ENCODE results near the gene ALG2. TPM values are rescaled to one million over a fixed set of nuclear protein-coding genes. Genes with fewer than 3 reads are reported as not detected.

ALG2 gene
- total and polyA plus RNA-seq, 2 experiments from 2014 or later = 31.5 to 39.7 TPM

GRCh38 chr9:99192786-99193465, 28.8 kb downstream of the ALG2 start:
- no peaks in the 10 kb centered on the region for H3K36me3 ChIP-seq (ENCODE audit: insufficient read depth)
- no peak overlapping the region for H3K27ac Mint-ChIP-seq
- no peaks in the 10 kb centered on the region; the same call in 1 of the 3 replicates for H3K9me3 Mint-ChIP-seq
- H2AFZ ChIP-seq = no peak overlapping the region
- TF ChIP-seq ETS1 (IDR thresholded peaks at IDR 0.05) (no peak), CTCF (conservative IDR thresholded peaks at IDR 0.05; ENCODE audit: low read depth in 2 of 2) (peak; percentile 47 to 53)
- ATAC-seq (peak; percentile 81), DNase-seq (ENCODE audit: low spot score) (peak; percentile 55)
- H3K4me3 Mint-ChIP-seq = no peak overlapping the region
- H3K4me1 ChIP-seq (ENCODE audit: insufficient read depth) = no peaks in the 10 kb centered on the region
- no peak overlapping the region for H3K27ac ChIP-seq (ENCODE audit: low read depth)
- H3K4me1 Mint-ChIP-seq = peaks cover 7% of the 10 kb centered on the region; the same call in 2 of the 3 replicates
- no peaks in the 10 kb centered on the region for H3K79me2 ChIP-seq (replicated peaks; ENCODE audit: insufficient read depth)
- no peak overlapping the region for H3K4me3 ChIP-seq
- no peaks in the 10 kb centered on the region for H3K9me2 ChIP-seq (ENCODE audit: insufficient read depth)
- H3F3A ChIP-seq (replicated peaks; ENCODE audit: low read depth) = no peaks in the 10 kb centered on the region
- H3K27me3 Mint-ChIP-seq (ENCODE audit: insufficient read depth, low read depth, poor library complexity) = peaks cover 1% of the 10 kb centered on the region
- no peaks in the 10 kb centered on the region for H3K36me3 Mint-ChIP-seq (ENCODE audit: low read depth)
- H3K27me3 ChIP-seq (ENCODE audit: insufficient read depth) = no peaks in the 10 kb centered on the region
- no peak overlapping the region for H3K4me2 ChIP-seq
- H4K20me1 ChIP-seq (replicated peaks; ENCODE audit: insufficient read depth) = no peaks in the 10 kb centered on the region

GRCh38 chr9:99190597-99191283, 31.0 kb downstream of the ALG2 start:
- ATAC-seq (no peak), DNase-seq (ENCODE audit: low spot score) (no peak)
- no peaks in the 10 kb centered on the region for H3K79me2 ChIP-seq (replicated peaks; ENCODE audit: insufficient read depth)
- Mint-ChIP-seq H3K36me3 (ENCODE audit: low read depth) (no peaks in the 10 kb centered on the region), H3K9me3 (no peaks in the 10 kb centered on the region), H3K27ac (no peak overlapping the region), H3K4me1 (peaks cover 5% of the 10 kb centered on the region), H3K4me3 (no peak overlapping the region), H3K27me3 (ENCODE audit: insufficient read depth, low read depth, poor library complexity) (peaks cover 1% of the 10 kb centered on the region)
- no peak overlapping the region for H3K4me3 ChIP-seq
- H3K4me2 ChIP-seq = no peak overlapping the region
- H3K27ac ChIP-seq (ENCODE audit: low read depth) = no peak overlapping the region
- H3K27me3 ChIP-seq (ENCODE audit: insufficient read depth) = no peaks in the 10 kb centered on the region
- no peaks in the 10 kb centered on the region for H3K9me2 ChIP-seq (ENCODE audit: insufficient read depth)
- H2AFZ ChIP-seq = no peak overlapping the region
- H3K4me1 ChIP-seq (ENCODE audit: insufficient read depth) = peaks cover 9% of the 10 kb centered on the region
- no peaks in the 10 kb centered on the region for H4K20me1 ChIP-seq (replicated peaks; ENCODE audit: insufficient read depth)
- no peaks in the 10 kb centered on the region for H3F3A ChIP-seq (replicated peaks; ENCODE audit: low read depth)
- no peaks in the 10 kb centered on the region for H3K36me3 ChIP-seq (ENCODE audit: insufficient read depth)
- TF ChIP-seq REST (IDR thresholded peaks at IDR 0.05; ENCODE audit: unreplicated experiment) (no peak), STAT1 (IDR thresholded peaks at IDR 0.05; ENCODE audit: unreplicated experiment) (no peak), CTCF (conservative IDR thresholded peaks at IDR 0.05; ENCODE audit: low read depth in 2 of 2) (no peak), EZH2phosphoT487 (IDR thresholded peaks at IDR 0.05; ENCODE audit: unreplicated experiment) (no peak), EZH2 (IDR thresholded peaks at IDR 0.05; ENCODE audit: low read depth, unreplicated experiment) (no peak), ZNF331 (CRISPR knock-in tag; IDR thresholded peaks at IDR 0.05; ENCODE audit: low read depth) (no peak), NANOG (IDR thresholded peaks at IDR 0.05; ENCODE audit: borderline replicate concordance) (no peak), CREB1 (CRISPR knock-in tag; IDR thresholded peaks at IDR 0.05; ENCODE audit: low read depth) (no peak), ZNF114 (CRISPR knock-in tag; IDR thresholded peaks at IDR 0.05) (no peak), POLR2AphosphoS5 (IDR thresholded peaks at IDR 0.05; ENCODE audit: low read depth) (no peak), JUNB (IDR thresholded peaks at IDR 0.05; ENCODE audit: unreplicated experiment) (no peak), ETS1 (IDR thresholded peaks at IDR 0.05) (no peak)
